GM18505 (cell line): ENCODE data around the gene PTGIS.

Experiments
- ATAC-seq: cut with Tn5 transposase; IDR thresholded peaks from one replicate; pipeline ENCODE4 v1.9.1; 2021; ENCODE audit not compliant: unreplicated experiment
- POLR2A ChIP-seq: IDR thresholded peaks from 4 replicates; pipeline ENCODE4 v1.6.1; 2011; ENCODE audit warnings: borderline replicate concordance; ENCODE audit not compliant: insufficient read depth, insufficient read length; ENCODE audit errors: extremely low read depth

The PTGIS gene

DNA sequence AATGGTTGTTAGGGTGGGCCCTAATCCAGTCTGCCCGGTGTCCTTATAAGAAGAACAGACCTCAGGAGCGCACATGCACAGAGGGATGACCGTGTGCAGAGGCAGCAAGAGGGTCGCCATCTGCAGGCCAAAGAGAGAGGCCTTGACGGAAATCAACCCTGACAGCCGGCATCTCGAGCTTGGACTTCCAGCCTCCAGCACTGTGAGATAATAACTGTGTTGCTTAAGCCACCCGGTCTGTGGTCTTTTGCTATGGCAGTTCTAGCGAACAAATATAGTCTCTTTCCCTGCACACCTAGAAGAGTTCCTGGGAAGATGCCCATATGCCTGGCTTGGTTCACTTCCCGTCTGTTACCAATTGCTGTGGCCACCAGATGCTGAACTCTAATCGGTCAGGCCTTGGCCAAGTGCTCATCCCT lies 35.3 kb upstream of the PTGIS start:
- ATAC-seq, result no peak
- TF ChIP-seq POLR2A, result no peak

DNA sequence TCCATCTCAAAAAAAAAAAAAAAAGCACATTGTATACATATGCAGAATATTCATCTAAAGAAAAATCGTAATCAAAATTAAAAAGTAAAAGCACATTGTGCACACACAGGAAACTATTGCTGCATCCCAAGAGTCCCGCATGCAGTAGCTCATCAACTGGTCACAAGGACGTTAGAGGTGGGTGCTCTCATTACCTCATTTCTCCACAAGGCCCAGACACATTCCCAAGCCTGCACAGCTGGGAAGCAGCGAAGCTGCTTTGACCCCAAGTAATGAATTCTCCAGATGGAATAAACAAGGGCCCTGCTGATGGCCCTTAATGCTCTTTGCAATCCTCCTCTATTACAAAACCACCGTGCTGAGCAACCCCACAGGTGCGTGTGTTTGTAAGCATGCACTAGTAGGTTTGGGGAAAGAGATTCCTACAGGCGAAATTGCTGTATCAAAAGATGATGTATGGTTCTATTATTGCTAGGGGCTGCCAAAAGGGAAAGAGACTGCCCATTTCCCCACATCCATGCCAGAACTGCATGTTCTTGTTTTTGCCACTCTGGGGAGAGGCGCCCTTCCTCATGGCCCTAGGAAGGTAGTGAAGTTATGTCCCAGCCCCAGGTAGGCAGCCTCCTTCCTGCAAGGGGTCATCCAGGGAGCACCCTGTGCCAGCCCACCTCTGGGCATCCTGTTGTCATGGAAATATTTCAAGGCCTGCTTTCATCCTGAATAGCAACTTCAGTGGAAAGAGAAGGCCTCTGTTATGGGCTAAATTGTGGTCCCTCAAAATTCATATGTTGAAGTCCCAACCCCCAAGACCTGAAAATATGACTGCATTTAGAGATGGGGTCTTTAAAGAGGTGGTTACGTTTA lies 34.6 kb upstream of the PTGIS start:
- no peak for TF ChIP-seq POLR2A

DNA sequence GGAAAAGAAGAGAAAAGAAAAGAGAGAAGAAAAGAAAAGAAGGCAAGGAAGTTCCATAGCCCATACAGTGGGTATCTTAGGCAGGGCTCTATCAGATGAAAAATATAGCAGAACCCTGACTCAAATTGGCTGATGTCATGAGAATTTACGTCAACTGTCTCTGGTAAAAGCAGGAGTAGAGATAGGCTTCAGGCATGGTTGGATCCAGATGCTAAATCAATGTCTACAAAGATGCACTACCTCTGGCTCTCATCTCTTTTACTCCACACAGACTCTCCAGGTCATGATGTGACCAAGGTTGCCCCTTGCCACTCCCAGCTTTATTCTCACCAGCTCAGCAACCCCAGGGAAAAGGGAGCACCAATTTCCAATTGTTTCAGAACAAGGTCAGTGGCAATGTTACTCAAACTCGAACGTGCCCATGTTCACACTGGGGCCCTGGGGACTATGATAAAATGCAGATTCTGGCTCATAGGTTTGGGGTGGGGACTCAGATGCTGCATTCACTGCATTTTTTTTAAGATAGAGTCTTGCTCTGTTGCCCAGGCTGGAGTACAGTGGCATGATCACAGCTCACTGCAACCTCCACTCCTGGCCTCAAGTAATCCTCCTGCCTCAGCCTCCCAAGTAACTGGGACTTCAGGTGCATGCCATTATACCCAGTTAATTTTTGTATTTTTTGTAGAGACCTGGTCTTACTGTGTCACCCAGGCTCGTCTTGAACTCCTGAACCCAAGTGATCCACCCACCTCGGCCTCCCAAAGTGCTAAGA lies 33.4 kb upstream of the PTGIS start:
- no peak for TF ChIP-seq POLR2A
- ATAC-seq, result no peak

More for the DNA sequence above, 34.6 kb upstream of the PTGIS start:
- ATAC-seq, result no peak

DNA sequence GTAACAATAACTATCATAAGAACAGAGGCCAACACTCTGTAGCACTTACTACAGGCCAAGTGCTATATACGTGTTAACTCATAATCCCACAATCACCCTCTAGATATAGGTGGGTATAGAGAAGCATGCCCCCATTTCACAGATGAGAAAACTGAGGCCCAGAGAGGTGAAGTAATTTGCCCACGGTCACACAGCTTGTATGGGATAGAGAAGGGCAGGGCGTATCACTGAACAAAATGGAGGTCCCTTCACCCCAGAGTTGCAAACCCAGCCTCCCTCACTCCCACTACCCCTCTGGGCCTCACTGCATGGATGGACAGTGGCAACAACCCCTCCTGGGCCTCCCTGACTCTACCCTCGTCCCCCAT lies 31.8 kb upstream of the PTGIS start:
- no peak for ATAC-seq
- no peak for TF ChIP-seq POLR2A

DNA sequence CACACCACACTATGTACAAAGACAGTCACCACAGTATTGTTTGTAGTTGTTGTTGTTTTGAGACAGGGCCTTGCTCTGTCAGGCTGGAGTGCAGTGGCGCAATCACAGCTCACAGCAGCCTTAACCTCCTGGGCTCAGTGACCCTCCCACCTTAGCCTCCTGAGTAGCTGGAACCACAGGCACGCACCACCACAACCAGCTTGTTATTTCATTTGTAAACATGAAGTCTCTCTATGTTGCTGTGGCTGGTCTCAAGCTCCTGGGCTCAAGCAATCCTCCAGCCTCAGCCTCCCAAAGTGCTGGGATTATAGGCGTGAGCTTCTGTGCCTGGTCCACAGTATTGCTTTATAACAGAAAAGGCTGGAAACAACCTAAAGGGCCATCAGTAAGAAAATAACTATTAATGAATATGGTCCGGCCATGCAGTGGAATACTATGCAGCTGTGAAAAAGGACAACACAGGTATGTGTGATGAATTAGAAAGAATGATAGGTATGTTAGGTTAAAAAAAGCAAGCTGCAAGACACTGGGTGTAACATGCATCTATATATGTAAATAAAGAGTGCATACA lies 30.0 kb upstream of the PTGIS start:
- no peak for ATAC-seq
- TF ChIP-seq POLR2A, result no peak

DNA sequence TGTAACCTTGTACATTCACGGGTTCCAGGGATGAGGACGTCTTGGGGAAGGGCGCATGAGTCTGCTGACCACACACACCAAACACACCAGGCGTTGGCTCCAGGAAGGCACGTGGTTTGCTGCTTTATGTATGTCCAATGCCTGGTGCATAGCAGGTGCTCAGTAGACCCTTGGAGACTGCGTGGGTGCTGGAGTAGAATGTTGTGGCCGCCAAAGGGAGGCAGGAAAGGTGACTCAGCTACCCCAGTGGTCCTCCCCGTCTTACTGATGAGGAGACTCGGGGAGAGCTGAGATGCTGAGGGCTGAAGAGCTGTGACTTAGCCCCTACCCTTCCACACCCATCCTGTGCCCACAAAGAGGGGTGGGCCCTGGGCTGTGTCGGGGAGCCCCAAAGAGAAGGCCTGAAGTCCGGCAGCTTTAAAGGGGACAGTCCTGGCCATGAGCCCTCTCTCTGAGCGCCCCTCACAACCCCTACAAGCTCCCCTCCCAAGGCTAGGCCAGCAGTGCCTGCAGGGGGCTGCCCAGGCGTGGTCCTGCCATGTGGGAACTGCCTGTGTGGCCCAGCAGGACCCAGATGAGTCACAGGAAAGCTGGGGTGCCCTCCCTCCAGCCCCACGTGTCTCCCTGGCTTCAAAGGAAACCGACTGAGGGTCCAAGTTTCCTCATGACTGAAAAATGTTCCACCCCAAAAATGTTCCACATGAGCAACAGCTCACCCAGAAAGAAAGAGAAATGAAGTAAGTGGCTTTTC lies 28.0 kb upstream of the PTGIS start:
- ATAC-seq, result no peak
- TF ChIP-seq POLR2A, result no peak

DNA sequence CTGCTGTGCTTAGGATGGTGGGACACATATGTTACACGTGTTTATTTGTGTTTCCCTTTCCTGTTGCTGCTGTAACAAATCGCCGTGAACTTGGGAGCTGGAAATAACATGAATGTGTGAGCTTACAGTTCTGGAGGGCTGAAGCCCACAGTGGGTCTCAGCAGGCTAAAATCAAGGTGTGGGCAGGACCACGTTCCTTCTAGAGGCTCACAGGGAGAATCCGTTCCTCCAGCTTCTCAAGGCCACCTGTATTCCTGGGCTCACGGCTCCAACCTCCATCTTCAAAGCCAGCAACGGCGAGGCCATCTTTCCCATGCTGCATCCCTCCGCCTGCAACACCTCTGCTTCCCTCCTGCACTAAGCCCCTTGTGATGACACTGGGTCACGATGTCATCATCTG lies 27.4 kb upstream of the PTGIS start:
- TF ChIP-seq POLR2A, result no peak
- ATAC-seq, result no peak

DNA sequence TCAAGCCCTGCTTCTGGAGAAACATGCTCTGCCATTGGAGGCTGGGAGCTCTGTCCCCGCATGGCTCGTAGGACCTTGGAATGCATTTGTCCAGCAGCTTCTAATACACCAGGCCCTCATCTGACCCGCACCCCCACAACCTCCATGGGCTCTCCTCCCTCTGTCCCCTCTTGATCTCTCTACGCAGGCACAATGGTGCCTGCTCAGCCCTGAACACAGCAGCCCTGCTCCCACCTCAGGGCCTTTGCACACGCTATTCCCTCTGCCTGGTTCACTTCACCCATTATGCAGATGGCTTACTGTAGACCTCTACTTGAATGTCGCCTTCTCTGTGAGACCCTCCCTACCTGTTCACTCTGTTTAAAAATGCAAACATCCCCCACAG lies 27.0 kb upstream of the PTGIS start:
- no peak for ATAC-seq
- no peak for TF ChIP-seq POLR2A

DNA sequence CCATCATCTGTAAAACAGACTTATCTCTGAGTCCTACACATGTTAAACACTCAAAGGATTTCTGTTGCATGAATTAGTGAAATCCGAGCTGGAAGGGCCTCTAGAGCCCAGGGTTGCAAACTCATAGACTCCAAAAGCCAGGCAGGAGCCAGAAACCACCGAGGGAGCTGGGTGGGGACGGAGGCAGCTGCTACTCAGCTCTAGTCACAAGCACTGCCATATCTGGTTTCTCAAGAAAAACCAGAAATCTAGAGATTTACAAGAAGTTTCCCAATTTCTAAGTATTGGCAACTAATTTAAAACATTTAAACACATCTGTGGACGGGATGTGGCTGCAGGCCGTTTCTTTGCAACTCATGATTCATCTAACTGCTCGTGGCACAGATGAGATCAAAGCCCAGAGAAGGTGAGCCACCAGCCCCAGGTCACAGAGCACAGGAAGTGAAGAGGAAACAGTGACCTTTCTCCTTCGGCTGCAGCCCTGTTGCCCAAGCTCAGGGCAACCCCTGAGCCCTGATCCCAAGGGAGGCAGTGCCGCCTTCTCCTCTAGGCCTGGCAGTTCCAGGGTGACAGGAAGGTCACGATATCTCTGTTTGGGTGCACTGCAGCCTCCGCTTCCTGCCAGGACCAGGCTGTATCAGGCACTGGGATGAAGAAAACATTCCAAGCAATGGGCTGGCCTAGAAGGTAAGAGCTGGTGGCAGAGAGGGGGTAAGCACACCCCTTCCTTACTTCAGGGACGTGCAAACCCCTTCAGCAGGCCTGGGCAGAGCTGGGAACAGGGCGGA lies 26.4 kb upstream of the PTGIS start:
- no peak for TF ChIP-seq POLR2A
- no peak for ATAC-seq

DNA sequence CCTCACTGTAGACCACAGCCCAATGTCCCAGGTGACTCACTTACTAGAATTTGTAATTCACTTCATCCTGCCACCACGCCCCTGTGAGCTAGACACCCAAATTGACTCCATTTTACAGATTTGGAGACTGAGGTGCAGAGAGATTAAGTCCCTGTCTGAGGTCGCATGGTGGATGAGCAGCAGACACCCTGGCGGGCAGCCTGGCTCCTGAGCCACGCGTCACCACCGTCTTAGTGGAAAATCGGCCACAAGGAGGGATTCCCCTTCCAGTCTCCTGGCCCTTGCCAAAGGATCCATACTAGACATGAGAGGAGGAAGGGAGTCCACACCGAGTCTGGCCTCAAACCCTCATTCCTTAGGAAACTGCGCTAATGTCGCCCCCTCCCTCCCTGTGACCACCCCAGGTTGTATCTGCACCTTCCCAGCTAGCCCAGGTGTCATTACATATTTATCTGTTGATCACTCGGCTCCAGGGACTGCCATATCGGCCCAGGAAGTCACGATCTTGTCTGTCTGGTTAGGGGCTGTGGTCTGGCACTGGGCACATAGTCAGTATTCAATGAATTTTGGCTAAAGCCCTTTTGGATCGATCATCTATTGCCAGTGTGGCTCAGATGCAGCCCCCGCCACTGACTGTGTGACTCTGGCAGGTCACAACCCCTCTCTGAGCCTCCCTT lies 25.7 kb upstream of the PTGIS start:
- no peak for ATAC-seq
- TF ChIP-seq POLR2A, result no peak

DNA sequence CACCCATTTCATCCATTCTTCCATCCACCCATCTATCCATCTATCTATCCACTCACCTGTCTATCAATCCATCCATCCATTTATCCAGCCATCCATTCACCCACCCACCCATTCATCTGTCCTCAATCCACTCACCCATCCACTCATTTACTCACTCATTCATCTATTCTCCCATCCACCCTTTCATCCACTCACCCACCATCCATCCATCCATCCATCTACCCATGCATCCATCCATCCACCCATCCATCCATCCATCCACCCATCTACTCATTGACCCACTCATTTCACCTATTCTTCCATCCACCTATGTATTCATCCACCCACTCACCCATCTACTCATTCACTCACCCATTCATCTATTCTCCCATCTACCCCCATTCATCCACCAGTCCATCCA lies 24.2 kb upstream of the PTGIS start:
- ATAC-seq, result no peak
- TF ChIP-seq POLR2A, result no peak
